Activated CD8-positive, alpha-beta memory T cell treated with anti-CD3 and anti-CD28 coated beads for 24 hours (primary cell): ENCODE measurements around the gene SNX7.

ENCODE experiments used
- DNase-seq: peaks from one replicate; pipeline ENCODE4 v3.0.0-alpha.2; 2020

Gene SNX7, protein sequence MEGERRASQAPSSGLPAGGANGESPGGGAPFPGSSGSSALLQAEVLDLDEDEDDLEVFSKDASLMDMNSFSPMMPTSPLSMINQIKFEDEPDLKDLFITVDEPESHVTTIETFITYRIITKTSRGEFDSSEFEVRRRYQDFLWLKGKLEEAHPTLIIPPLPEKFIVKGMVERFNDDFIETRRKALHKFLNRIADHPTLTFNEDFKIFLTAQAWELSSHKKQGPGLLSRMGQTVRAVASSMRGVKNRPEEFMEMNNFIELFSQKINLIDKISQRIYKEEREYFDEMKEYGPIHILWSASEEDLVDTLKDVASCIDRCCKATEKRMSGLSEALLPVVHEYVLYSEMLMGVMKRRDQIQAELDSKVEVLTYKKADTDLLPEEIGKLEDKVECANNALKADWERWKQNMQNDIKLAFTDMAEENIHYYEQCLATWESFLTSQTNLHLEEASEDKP

GRCh38 chr1:98661544-98662355, at the start of gene SNX7:
Gene SNX7, plus strand, starts transcription at chr1:98661721. Its CDS starts 11 bp downstream, at chr1:98661732.
- no peak for DNase-seq

DNA sequence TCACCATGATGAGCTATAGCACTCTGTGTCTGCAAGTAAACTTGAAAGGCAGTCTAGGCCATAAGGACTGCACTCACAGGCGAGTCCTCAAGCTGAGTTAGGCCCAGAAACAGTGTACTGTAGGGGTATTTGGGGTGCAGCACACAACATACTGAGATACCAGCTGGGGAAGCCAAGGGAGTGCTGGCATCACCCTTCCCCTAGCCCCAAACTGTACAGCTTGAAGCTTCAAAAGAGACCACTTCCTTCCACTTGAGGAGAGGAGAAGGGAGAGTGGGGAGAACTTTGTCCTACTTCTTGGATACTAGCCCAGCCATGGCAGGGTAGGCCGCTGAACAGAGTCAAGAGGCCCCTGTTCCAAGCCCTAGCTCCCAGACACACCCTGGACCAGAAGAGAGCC, 24.2 kb upstream of the SNX7 start:
- no peak for DNase-seq

- no peak for DNase-seq
These were observed 23.3 kb upstream of the SNX7 start for GRCh38 chr1:98638185-98638584.

DNA sequence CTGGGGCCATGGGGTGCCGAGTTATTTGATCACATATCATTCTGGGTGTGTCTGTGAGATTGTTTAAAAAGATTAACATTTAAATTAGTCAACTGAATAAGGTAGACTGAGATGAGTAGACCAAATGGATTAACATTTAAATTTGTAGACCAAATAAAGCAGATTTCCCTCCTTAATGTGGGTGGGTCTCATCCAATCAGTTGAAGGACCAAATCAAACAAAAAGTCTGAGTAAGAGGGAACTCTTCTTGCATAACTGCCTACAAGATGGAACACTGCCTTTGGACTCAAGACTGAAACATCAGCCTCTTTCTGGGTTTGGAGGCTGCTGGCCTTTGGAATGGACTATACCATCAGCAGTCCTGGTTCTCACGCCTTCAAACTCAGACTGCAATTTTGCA, 17.0 kb upstream of the SNX7 start:
- no peak for DNase-seq

DNA sequence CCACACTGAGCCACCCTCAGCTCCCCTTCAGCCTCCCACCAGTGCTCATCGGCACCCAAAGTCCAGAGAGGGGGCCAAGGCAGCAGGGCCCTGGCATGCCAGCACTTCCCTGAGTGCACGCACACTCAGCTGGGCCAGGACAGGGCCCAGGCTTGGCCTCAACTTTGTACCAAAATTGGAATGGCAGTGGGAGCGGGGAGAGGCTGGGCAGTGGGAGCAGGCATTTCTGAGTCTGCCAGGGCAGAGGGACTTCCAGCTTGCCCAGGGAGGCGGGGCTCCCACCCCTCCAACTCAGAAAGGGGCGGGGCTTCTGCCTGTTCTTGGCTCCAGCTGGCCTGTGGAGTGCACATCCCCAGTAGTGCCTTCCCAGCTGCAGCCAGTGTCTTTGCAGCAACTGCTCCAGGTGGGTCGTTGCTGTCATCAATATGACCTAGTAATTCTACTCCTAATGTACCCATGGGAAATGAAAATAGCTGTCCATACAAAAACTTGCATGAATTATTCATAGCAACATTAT, 10.3 kb upstream of the SNX7 start:
- DNase-seq = no peak

DNA sequence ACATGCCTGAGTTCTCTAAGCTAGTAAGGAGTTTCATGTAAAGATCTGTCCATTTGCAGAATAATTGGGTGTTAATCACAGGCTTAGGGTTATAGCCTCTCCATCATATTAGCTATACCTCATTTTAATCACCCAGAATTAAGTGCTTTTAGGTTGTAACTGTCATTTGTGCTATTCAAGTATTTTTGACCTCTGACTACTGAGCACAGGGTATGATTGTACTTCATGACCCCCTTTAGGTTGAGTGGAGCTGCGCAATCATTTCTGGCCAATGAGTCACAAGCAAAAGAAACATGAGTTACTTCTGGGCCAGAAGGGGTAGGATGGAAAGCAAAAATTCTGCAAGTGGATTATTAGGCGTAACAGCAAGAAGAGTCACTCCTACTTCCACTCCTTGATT, 8.4 kb upstream of the SNX7 start:
- no peak for DNase-seq

DNA sequence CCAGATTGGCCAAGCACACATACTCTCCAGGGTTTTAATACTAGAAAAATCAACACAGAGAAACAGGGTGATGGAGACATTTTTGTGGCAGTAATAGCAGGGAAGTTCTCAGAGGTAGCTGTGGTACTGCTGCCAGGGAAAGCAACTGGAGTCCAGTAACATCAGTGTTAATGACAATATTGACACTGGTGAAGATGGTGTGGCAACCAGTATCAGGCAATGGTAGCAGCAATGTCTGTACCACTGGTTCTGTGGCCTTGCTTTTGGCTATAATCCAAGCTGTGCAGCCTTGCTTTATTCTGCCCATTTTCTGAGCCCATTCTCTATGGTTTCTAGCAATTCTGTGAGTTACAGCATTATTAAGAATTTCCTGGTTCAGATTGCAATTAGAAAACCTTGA, 1.6 kb upstream of the SNX7 start:
- DNase-seq = no peak

DNA sequence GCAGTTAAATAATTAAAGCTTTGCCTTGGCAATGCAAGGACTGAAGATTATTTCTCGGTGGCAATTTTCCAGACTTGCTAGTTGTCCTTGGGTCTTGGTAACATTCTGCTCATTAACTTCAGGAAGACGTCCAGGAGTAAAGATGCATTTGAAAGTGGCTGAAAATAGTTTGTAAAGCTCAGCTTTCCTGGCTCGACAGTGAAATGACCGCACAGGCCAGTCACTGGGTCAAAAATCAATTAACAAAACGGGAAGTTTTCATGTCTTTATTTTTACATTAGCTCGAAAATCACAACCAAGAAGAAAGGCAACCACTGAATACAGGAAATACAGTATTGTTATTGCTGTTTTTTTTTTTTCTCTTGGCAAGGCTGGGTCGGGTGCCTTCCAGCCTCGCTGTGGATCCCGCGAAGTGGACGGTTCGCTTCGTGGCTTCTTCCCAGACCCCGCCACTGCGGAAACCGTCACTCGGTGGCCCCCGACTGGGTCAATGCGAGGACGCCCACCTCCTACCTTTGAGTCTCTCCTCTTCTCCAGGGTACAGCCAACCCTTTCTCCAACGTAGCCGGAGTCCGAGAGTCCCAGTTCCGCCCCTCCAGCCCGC, 479 bp upstream of the SNX7 start:
- no peak for DNase-seq

DNA sequence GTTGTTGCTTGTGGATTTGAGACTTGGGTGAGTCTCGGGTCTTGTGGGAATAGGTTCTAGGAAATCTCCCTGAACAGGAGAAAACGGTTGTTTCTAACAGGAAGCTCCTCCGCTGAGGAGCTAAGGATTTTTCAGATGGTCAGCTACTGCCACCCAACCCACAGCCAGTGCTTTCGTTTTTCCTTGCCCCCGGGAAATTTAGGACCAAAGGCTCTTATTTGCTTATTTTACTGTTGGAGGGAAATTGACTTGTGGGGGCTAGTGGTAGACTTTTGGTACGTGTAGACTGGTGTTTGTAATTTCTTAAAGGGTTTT, 792 bp downstream of the SNX7 start:
- no peak for DNase-seq

- DNase-seq = no peak
These were observed 7.2 kb downstream of the SNX7 start for GRCh38 chr1:98668733-98669132.

DNA sequence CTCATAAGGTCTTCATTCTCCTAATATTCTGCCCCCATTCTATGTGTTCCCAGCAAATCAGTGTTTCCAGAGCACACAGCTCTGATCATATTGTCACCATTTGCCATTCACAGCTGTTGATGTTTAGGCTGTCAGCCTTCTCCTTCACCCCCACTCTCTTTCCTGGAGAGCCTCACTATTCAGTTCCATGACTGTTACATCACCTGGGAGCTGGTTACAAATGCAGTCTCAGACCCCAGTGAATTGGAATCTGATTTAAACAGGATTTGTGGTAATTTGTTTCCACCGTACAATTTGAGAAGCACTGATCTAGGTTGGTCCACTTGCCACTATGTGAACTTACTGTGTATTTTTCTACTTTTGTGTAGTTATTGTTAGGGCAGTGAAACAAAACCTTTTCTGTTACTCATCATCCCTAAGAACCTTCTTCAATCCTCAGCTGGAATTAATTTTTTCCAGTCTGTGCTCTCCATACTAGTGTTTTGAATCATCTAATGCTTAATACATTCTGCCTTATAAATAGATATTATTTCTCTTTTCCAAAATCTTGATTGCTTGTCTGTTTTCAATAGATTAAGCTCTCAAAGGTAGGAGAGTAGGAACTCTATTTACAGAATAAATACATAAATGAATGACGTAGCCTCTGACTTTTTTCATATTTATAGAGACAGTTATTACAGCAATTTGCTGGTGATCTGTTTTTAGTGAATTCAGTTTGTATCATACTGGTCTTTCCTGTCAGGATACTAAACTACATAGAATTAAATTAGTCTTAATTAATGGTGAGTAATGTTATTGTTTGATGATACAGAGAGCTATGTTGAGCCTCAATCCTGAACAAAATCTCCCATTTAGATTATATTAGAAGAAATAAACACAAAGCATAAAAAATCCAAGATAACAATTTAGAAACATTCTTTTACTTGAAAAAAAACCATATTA, 8.1 kb downstream of the SNX7 start:
- DNase-seq = no peak

GRCh38 chr1:98672189-98672588, 10.7 kb downstream of the SNX7 start:
- DNase-seq = no peak

DNA sequence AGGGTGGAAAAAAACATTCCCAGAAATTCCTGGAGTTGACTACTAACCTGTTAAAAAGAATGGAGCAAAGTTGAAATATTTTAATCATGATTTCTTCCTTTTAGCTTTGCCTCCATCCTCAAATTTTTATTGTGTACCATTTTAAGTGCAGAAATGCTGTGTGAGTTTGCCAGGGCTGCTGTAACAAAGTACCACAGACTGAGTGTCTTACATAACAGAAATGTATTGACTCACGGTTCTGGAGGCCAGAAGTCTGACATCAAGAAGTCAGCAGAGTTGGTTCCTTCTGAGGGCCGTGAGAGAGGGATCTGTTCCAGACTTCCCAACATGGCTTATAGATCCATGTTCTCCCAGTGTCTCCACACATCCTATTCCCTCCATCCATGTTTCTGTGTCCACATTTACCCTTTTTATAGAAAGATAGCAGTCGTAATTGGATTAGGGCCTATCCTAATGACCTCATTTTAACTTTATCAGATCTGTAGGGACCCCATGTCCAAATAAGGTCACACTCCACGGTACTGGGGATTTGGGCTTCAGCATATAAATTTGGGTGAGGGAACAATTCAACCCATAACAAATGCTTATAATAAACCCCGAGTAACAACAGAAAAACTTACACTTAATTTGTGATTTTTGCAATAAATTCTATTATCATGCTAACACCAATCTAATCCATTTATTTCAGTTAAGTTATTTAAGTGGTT, 12.7 kb downstream of the SNX7 start:
- no peak for DNase-seq

DNA sequence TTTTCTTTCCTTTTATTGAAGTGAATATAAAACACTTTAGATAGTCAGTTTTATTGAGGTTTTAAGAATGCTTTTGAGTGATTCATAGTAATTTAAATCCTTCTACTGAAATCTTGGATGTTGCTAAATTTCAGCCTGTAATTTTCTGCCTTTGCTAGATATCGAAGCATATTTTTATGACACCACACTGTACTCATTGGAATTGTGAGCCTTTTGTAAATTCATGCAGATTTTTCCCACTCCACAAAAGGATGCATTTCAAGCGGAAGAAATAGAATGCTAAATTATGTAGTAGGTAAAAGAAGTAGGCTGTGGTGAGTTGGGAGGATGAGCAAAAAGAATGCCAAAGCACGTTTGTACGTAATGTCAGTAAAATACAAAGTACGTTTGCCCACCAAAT, 13.8 kb downstream of the SNX7 start:
- DNase-seq = no peak

- no peak for DNase-seq
These were observed 15.8 kb downstream of the SNX7 start for GRCh38 chr1:98677288-98677687.

DNA sequence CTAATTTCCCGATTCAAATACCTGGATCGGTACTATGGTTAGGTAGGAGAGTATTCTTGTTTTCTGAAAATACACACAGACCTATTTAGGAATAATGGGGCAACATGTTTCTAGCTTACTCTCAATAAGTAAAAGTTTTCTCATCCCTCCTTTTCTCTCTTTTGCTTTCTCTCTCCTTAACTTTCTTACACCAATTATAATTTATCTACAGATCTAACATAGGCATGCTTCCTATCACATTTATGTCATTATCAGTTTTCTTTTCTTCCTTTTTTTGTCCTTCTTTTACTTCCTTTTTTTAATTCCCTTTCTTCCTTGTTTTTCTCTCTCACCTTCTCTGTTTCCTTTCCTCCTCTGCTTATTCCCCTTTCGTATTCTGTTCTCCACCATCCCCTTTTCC, 20.3 kb downstream of the SNX7 start:
- DNase-seq = no peak

DNA sequence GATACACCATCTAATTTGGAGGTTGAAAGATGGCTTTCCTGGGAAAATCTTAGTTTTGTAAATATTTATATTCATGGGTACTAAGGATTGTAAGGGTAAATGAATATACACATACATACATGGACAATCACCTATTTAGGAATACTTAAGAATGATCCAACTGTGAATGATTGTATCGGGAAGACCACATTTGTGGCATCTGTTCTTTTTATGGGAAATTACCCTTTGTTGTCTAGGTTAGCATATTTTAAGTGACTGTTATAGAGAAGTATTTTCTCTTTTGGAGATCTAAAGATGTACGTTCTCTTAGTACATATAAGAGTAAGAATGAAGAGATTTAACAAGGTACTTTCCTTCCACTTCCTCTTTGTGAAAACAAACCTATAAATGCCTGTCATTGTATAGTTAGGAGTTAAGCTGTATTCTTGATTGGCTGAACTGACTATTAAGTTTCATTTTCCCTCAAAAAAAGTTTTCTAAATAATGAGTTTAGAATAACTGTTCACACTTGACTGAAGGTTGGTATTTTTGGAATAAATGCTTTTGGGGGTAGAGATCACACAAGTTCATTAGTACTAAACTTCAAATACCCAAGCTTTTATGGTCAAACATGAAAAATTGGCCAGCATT, 26.7 kb downstream of the SNX7 start:
- no peak for DNase-seq

DNA sequence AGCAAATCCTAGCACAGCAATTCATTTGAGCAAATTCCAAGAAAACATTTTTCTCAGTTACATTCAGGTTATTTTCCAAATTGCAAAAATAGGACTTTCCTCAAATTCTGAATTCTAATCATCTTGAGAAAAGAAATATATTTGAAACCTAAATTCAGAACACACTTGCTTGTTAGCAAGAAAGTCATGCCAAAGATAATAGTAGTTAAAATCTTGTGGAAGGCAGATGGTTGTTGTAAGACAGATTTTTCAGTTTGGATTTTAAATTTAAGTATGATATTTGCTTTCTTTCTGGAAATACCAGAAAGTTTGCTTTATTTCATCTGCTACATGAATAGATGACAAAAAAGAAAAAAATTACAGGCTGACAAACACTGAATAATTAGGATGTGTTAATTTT, 29.1 kb downstream of the SNX7 start:
- DNase-seq = no peak

- no peak for DNase-seq
These were observed 31.0 kb downstream of the SNX7 start for GRCh38 chr1:98692482-98692881.

DNA sequence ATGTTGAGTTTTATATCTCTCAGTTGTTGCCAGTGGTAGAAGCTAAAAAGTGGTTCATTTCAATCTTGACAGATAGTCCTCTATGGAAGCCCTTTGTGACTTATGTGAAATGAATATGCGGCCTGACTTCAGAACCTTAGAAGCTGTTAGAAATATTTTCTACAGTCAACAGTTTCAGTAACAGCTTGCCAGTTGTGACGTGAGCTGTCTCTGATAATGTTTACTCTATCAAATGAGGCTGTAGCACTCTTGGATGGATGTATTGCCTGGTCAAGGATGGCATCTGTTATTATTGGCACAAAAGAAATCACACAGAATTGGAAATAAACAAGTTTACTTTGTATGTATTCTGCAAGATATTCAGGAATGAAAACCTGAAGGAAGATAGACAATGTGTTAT, 31.9 kb downstream of the SNX7 start:
- DNase-seq = no peak

DNA sequence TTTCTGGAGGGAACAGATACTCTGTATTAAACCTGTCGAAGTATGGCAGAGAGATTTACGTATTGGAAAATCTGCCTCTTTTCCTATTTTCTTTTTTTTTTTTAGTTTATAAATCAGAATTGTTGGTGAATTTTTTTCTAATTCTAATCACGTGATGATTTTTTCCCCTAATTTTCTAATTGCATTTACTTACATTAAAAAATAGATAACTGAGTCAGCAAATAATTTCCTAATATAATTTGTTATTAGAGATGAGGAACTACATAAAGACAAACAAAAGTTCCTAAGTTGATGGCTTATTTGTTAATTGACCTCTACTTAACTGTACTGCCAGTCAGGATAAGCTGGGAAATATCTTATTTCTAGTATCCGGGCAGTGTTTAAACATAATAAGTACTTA, 34.6 kb downstream of the SNX7 start:
- no peak for DNase-seq
